GM18861 (cell line): Measurements from ENCODE around the gene CD300H.
"Not testable (repeated sequence)": the region's sequence is repeated elsewhere in the genome, so short reads cannot be mapped to it uniquely, and the experiment has no call there.

Experiments used
- ATAC-seq: cut with Tn5 transposase; IDR thresholded peaks from one replicate; pipeline ENCODE4 v1.9.1; 2021; ENCODE audit not compliant: unreplicated experiment

CD300H gene

GRCh38 chr17:74585711-74586110 is 18.4 kb upstream of the CD300H start:
- no peak for ATAC-seq

GRCh38 chr17:74584292-74585060 is 17.2 kb upstream of the CD300H start:
- ATAC-seq, result no peak

GRCh38 chr17:74582633-74583032 is 15.3 kb upstream of the CD300H start:
- ATAC-seq, result no peak

GRCh38 chr17:74579900-74580299 is 12.6 kb upstream of the CD300H start:
- no peak for ATAC-seq

GRCh38 chr17:74578979-74579378 is 11.7 kb upstream of the CD300H start:
- no peak for ATAC-seq

- no peak for ATAC-seq
These were observed 7.3 kb upstream of the CD300H start for GRCh38 chr17:74574489-74575142.

GRCh38 chr17:74573635-74574034 is 6.3 kb upstream of the CD300H start:
- ATAC-seq, result not testable (repeated sequence)

- ATAC-seq, result no peak
These were observed 5.9 kb upstream of the CD300H start for GRCh38 chr17:74573169-74573568.

- ATAC-seq, result no peak
These were observed 4.4 kb upstream of the CD300H start for GRCh38 chr17:74571621-74572270.

GRCh38 chr17:74569020-74570003 is 2.0 kb upstream of the CD300H start:
- ATAC-seq, result no peak

- no peak for ATAC-seq
These were observed 981 bp upstream of the CD300H start for GRCh38 chr17:74568106-74568873.

- ATAC-seq, result no peak
These were observed 1.1 kb downstream of the CD300H start for GRCh38 chr17:74566132-74566753.

- ATAC-seq, result no peak
These were observed 2.2 kb downstream of the CD300H start for GRCh38 chr17:74565126-74565525.

- ATAC-seq, result no peak
These were observed 4.0 kb downstream of the CD300H start for GRCh38 chr17:74563358-74563757.

GRCh38 chr17:74561586-74561985 is 5.7 kb downstream of the CD300H start:
- ATAC-seq, result no peak

- no peak for ATAC-seq
These were observed 8.3 kb downstream of the CD300H start for GRCh38 chr17:74558882-74559519.

GRCh38 chr17:74558402-74558801 is 8.9 kb downstream of the CD300H start:
- ATAC-seq, result not testable (repeated sequence)

GRCh38 chr17:74555427-74555940 is 11.8 kb downstream of the CD300H start:
- no peak for ATAC-seq

GRCh38 chr17:74554909-74555308 is 12.4 kb downstream of the CD300H start:
- ATAC-seq, result no peak
